H9 (cell line): ENCODE measurements around the gene SLC25A43. TPM values are rescaled to one million over a fixed set of nuclear protein-coding genes. Genes with fewer than 3 reads are reported as not detected.

Experiments
- DNase-seq: peaks from one replicate; pipeline ENCODE4 v3.0.0-alpha.2; 2017
- H2AFZ ChIP-seq: one replicate; pipeline ENCODE4 v1.6.1; 2013; ENCODE audit warnings: mild to moderate bottlenecking, low read length, control low read depth, moderate library complexity
- H2AK5ac ChIP-seq: 2 replicates; pipeline ENCODE4 v1.6.1; 2013; ENCODE audit warnings: low read length, control low read depth, mixed read lengths; ENCODE audit not compliant: insufficient read length
- H2BK120ac ChIP-seq: one replicate; pipeline ENCODE4 v1.6.1; 2013; ENCODE audit warnings: low read depth, mild to moderate bottlenecking, low read length, control low read depth, inconsistent platforms; ENCODE audit not compliant: poor library complexity, severe bottlenecking
- H2BK12ac ChIP-seq: 2 replicates; pipeline ENCODE4 v1.6.1; 2013; ENCODE audit warnings: low read length, control low read depth, mixed read lengths, low read depth; ENCODE audit not compliant: insufficient read length
- H2BK15ac ChIP-seq: 2 replicates; pipeline ENCODE4 v1.6.1; 2013; ENCODE audit warnings: low read depth, low read length, control low read depth
- H2BK20ac ChIP-seq: one replicate; pipeline ENCODE4 v1.6.1; 2013; ENCODE audit warnings: low read depth, mild to moderate bottlenecking, low read length, control low read depth, inconsistent platforms; ENCODE audit not compliant: poor library complexity, severe bottlenecking
- H2BK5ac ChIP-seq: 2 replicates; pipeline ENCODE4 v1.6.1; 2013; ENCODE audit warnings: low read length, control low read depth, mixed read lengths; ENCODE audit not compliant: insufficient read length
- H3K14ac ChIP-seq: 2 replicates; pipeline ENCODE4 v1.6.1; 2013; ENCODE audit warnings: low read length, control low read depth; ENCODE audit not compliant: insufficient read depth
- H3K18ac ChIP-seq: 2 replicates; pipeline ENCODE4 v1.6.1; 2013; ENCODE audit warnings: low read depth, mild to moderate bottlenecking, mixed read lengths, low read length, control low read depth; ENCODE audit not compliant: insufficient read length
- H3K23ac ChIP-seq: 2 replicates; pipeline ENCODE4 v1.6.1; 2013; ENCODE audit warnings: low read length, control low read depth, mixed read lengths, low read depth; ENCODE audit not compliant: insufficient read length
- H3K23me2 ChIP-seq: 2 replicates; pipeline ENCODE4 v1.6.1; 2013; ENCODE audit warnings: low read depth, mild to moderate bottlenecking, mixed read lengths, low read length, control low read depth; ENCODE audit not compliant: insufficient read length, poor library complexity, severe bottlenecking
- H3K27ac ChIP-seq: 2 replicates; pipeline ENCODE4 v1.5.1; 2013; ENCODE audit warnings: low read length, control low read depth, mixed read lengths, low read depth; ENCODE audit not compliant: insufficient read length
- H3K27me3 ChIP-seq: 2 replicates; pipeline ENCODE4 v1.6.1; 2013; ENCODE audit warnings: low read length, control low read depth, inconsistent platforms; ENCODE audit not compliant: insufficient read depth
- H3K4ac ChIP-seq: 2 replicates; pipeline ENCODE4 v1.6.1; 2013; ENCODE audit warnings: low read depth, mild to moderate bottlenecking, control low read depth, inconsistent platforms, low read length, moderate library complexity
- H3K4me1 ChIP-seq: 2 replicates; pipeline ENCODE4 v1.6.1; 2013; ENCODE audit warnings: low read length, control low read depth, inconsistent platforms; ENCODE audit not compliant: insufficient read depth
- H3K4me2 ChIP-seq: 2 replicates; pipeline ENCODE4 v1.6.1; 2013; ENCODE audit warnings: low read length, control low read depth, mixed read lengths; ENCODE audit not compliant: insufficient read length, insufficient read depth
- H3K56ac ChIP-seq: 2 replicates; pipeline ENCODE4 v1.6.1; 2013; ENCODE audit warnings: low read depth, mild to moderate bottlenecking, mixed read lengths, low read length, control low read depth; ENCODE audit not compliant: insufficient read length
- H3K79me1 ChIP-seq: 2 replicates; pipeline ENCODE4 v1.6.1; 2013; ENCODE audit warnings: low read depth, mild to moderate bottlenecking, moderate library complexity, low read length, control low read depth, inconsistent platforms; ENCODE audit not compliant: insufficient read depth, poor library complexity, severe bottlenecking
- H3K79me2 ChIP-seq: 2 replicates; pipeline ENCODE4 v1.6.1; 2013; ENCODE audit warnings: low read length, control low read depth, inconsistent platforms; ENCODE audit not compliant: insufficient read depth
- H3K9ac ChIP-seq: 2 replicates; pipeline ENCODE4 v1.6.1; 2013; ENCODE audit warnings: low read length, control low read depth, mixed read lengths; ENCODE audit not compliant: insufficient read length; ENCODE audit errors: extremely low read depth
- H3K9me3 ChIP-seq: one replicate; pipeline ENCODE4 v1.6.1; 2013; ENCODE audit warnings: low read depth, low read length, inconsistent platforms; ENCODE audit not compliant: control insufficient read depth
- H3T11ph ChIP-seq: one replicate; pipeline ENCODE4 v1.6.1; 2013; ENCODE audit warnings: mild to moderate bottlenecking, low read length, control low read depth, inconsistent platforms
- H4K20me1 ChIP-seq: one replicate; pipeline ENCODE4 v1.6.1; 2013; ENCODE audit not compliant: control insufficient read depth, insufficient read length, insufficient read depth
- H4K5ac ChIP-seq: 2 replicates; pipeline ENCODE4 v1.6.1; 2013; ENCODE audit warnings: low read depth, mild to moderate bottlenecking, mixed read lengths, low read length, control low read depth; ENCODE audit not compliant: insufficient read length
- H4K8ac ChIP-seq: replicated peaks from 2 replicates; pipeline ENCODE4 v1.6.1; 2013; ENCODE audit warnings: low read length, control low read depth, mixed read lengths, low read depth; ENCODE audit not compliant: insufficient read length
- H4K91ac ChIP-seq: 2 replicates; pipeline ENCODE4 v1.6.1; 2013; ENCODE audit warnings: low read depth, mild to moderate bottlenecking, moderate library complexity, mixed read lengths, low read length, control low read depth; ENCODE audit not compliant: insufficient read length
- H3K27ac Mint-ChIP-seq, 3 experiments: 2 replicates in 2 of 3; 3 replicates in 1 of 3; pipeline ENCODE4 v1.8.0; 2020 to 2021; ENCODE audit warnings: mixed read lengths in 3 of 3, mild to moderate bottlenecking in 1 of 3, moderate library complexity in 1 of 3
- H3K27me3 Mint-ChIP-seq: 2 replicates; pipeline ENCODE4 v1.8.0; 2021; ENCODE audit warnings: low read depth, mild to moderate bottlenecking, moderate library complexity, mixed read lengths
- H3K36me3 Mint-ChIP-seq, 3 experiments: 2 replicates in 2 of 3; 3 replicates in 1 of 3; pipeline ENCODE4 v1.8.0; 2020 to 2021; ENCODE audit warnings: low read depth in 3 of 3, mixed read lengths in 3 of 3; ENCODE audit not compliant: insufficient read depth in 1 of 3
- H3K4me1 Mint-ChIP-seq, 2 experiments: 2 replicates each; pipeline ENCODE4 v1.8.0; 2020; ENCODE audit warnings: mixed read lengths in 2 of 2
- H3K4me3 Mint-ChIP-seq, 2 experiments: 2 replicates in 1 of 2; 3 replicates in 1 of 2; pipeline ENCODE4 v1.8.0; 2020 to 2021; ENCODE audit warnings: mild to moderate bottlenecking in 2 of 2, mixed read lengths in 2 of 2, moderate library complexity in 1 of 2
- H3K9me3 Mint-ChIP-seq, 2 experiments: 2 replicates in 1 of 2; 3 replicates in 1 of 2; pipeline ENCODE4 v1.8.0; 2020; ENCODE audit warnings: mild to moderate bottlenecking in 2 of 2, mixed read lengths in 2 of 2, moderate library complexity in 1 of 2
- CTCF ChIP-seq: fragments of 200-600 bp; sonication (generic); conservative IDR thresholded peaks from 3 replicates; pipeline ENCODE4 v1.8.0; 2021; ENCODE audit warnings: antibody characterized with exemption, mild to moderate bottlenecking
- WGBS: extraction: QIAGEN DNeasy Blood & Tissue Kit; methylation state at CpG from one replicate; pipeline ENCODE4 v1.1.7; 2013; ENCODE audit warnings: missing lambda C conversion rate, low lambda C conversion rate, mixed read lengths; ENCODE audit not compliant: insufficient read length; ENCODE audit errors: extremely low coverage; 5-methylcytosine and 5-hydroxymethylcytosine counted together
- total RNA-seq: library from RNA; stranded (reverse); gene quantifications from 2 replicates; pipeline ENCODE4 v1.2.1, GENCODE V29; 2021

Gene SLC25A43
- total RNA-seq, 1 experiment from 2014 or later = 3.7 TPM

- H2BK120ac ChIP-seq = no peak overlapping the region
- Mint-ChIP-seq H3K36me3 (peaks cover 0 to 9% (median 6%) of the 10 kb centered on the region in 3 experiments; a peak in 4 of 7 replicates), H3K4me3 (no peak overlapping the region), H3K27ac (no peak overlapping the region), H3K27me3 (no peaks in the 10 kb centered on the region), H3K9me3 (peaks cover 53 to 61% of the 10 kb centered on the region in 2 experiments), H3K4me1 (peaks cover 6% of the 10 kb centered on the region in 2 experiments)
- no peak overlapping the region for H2AK5ac ChIP-seq
- no peak overlapping the region for H2AFZ ChIP-seq
- DNase-seq = no peak
- no peak overlapping the region for H4K91ac ChIP-seq
- H2BK5ac ChIP-seq = no peak overlapping the region
- H3K4ac ChIP-seq = no peak overlapping the region
- H4K20me1 ChIP-seq = no peaks in the 10 kb centered on the region
- TF ChIP-seq CTCF = no peak; the same call in none of the 3 replicates
- H3K27me3 ChIP-seq = no peaks in the 10 kb centered on the region
- no peak overlapping the region for H3K9ac ChIP-seq
- no peak overlapping the region for H3K56ac ChIP-seq
- H3K79me2 ChIP-seq = no peaks in the 10 kb centered on the region
- no peak overlapping the region for H3K4me2 ChIP-seq
- H3K79me1 ChIP-seq = no peaks in the 10 kb centered on the region
- no peak overlapping the region for H3K14ac ChIP-seq
- no peak overlapping the region for H3K23ac ChIP-seq
- no peak overlapping the region for H2BK15ac ChIP-seq
- H3K4me1 ChIP-seq = no peaks in the 10 kb centered on the region
- H4K5ac ChIP-seq = no peak overlapping the region
- peaks cover 24% of the 10 kb centered on the region for H3K9me3 ChIP-seq
- no peak overlapping the region for H3K27ac ChIP-seq
- WGBS = no CpG with 5 or more reads among the region's 1 CpG
- no peak overlapping the region for H4K8ac ChIP-seq
- no peak overlapping the region for H3K18ac ChIP-seq
- H3K23me2 ChIP-seq = no peaks in the 10 kb centered on the region
- no peak overlapping the region for H2BK12ac ChIP-seq
- no peak overlapping the region for H2BK20ac ChIP-seq
- H3T11ph ChIP-seq = no peak overlapping the region
Observed at GRCh38 chrX:119417842-119418241, 18.7 kb downstream of the SLC25A43 start.
